ENCODE results near the gene IPCEF1. TPM values are rescaled to one million over a fixed set of nuclear protein-coding genes. Genes with fewer than 3 reads are reported as not detected.

Gene IPCEF1
- polyA plus RNA-seq, 2 of the 4 experiments (the other 2 are of a cell fraction): 0.01 TPM; not detected in 1

DNA sequence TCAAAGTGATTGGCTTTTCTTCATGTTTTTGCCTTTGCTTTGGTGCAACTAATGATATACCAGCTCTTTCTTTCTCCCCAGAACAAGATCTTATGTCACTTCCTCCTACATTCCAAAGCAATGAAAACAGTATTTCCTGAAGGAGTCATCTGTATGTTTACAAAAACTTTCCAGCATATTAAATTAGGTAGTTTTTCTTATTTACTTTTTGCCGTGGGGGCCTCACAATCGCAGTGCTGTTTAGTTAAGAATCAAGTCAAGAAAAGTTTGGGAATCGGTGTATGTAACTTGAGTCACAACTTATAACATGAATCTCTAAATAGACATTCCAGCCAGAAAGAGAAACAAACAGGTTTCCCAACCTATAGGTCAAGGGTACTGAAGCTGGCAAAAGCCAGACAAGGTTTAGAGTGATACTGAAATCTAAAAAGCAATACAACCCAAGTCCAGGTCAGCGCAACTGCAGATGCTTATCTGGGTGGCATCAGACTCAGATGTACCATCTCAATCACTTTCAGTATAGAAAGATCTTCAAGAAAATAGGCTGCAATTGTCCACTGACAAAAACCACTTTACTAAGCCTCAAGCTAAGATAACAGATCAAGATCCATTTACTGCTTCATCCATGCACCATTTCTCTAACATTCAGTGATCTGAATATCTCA is 63.6 kb downstream of the IPCEF1 start:
- Histone ChIP-seq H3K27ac (peak overlapping the region in 1 of 2 experiments; percentile 49; a peak in 1 of 6 replicates), H3K4me1 (peaks cover 10% of the 10 kb centered on the region; the same call in 2 of the 3 replicates), H3K4me2 (peak overlapping the region; percentile 54), H3K4me3 (no peak overlapping the region), H3K9me3 (no peaks in the 10 kb centered on the region)
- FAIRE-seq: no peak
- ChIA-PET POLR2A (no interaction called here), CTCF (no interaction called here)
- ATAC-seq: peak in 1 of 2 experiments; percentile 63; a peak in 3 of 6 replicates
- TF ChIP-seq HOXB13 (CRISPR knock-in tag; IDR thresholded peaks at IDR 0.05; ENCODE audit: low read depth): no peak
- TF ChIP-seq, protein P1, sequence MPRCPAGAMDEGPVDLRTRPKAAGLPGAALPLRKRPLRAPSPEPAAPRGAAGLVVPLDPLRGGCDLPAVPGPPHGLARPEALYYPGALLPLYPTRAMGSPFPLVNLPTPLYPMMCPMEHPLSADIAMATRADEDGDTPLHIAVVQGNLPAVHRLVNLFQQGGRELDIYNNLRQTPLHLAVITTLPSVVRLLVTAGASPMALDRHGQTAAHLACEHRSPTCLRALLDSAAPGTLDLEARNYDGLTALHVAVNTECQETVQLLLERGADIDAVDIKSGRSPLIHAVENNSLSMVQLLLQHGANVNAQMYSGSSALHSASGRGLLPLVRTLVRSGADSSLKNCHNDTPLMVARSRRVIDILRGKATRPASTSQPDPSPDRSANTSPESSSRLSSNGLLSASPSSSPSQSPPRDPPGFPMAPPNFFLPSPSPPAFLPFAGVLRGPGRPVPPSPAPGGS (IDR thresholded peaks at IDR 0.05): no peak
- no peak for TF ChIP-seq FOSL2 (IDR thresholded peaks at IDR 0.05)
- TF ChIP-seq FOSL2 (CRISPR knock-in tag; IDR thresholded peaks at IDR 0.05): peak; percentile 52
- peak; percentile 8 to 42 for DNase-seq (ENCODE audit: low read depth in 1 of 2, low spot score in 1 of 2)
- WGBS (ENCODE audit: missing lambda C conversion rate): 21% methylated on average over 4 of the region's 4 CpGs

DNA sequence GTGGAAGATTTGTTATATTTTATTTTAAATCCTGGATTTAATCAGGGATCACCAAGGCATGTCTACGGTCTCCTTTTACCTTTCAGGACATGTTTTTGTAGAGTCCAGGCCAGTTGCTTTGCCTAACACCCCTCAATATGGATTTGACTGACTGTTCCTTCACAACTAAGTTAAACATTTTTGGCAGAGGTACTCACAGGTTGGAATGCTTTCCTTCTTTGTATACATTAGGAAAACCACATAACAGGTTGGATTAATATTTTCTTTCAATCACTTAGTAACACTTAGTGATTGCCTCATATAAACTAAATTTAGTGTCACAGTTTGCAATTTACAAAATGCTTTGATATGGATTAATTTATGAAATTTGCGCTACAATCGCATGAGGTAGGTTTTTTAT is 64.5 kb downstream of the IPCEF1 start:
- Histone ChIP-seq H3K4me3 (no peak overlapping the region), H3K27ac (no peak overlapping the region), H3K4me1 (peaks cover 10% of the 10 kb centered on the region; the same call in 2 of the 3 replicates), H3K9me3 (no peaks in the 10 kb centered on the region), H3K4me2 (no peak overlapping the region; the same call in 1 of the 3 replicates)
- no peak for FAIRE-seq
- 68% methylated on average over 3 of the region's 3 CpGs for WGBS (ENCODE audit: missing lambda C conversion rate)
- no peak for ATAC-seq
- ChIA-PET POLR2A (no interaction called here), CTCF (interaction anchor here (0.7 kb wide), 1 partner anchor 138 kb away, joined by 4 read pairs; no protein-coding TSS in a partner anchor)
- no peak for DNase-seq (ENCODE audit: low read depth in 1 of 2, low spot score in 1 of 2)
- TF ChIP-seq, protein P2, sequence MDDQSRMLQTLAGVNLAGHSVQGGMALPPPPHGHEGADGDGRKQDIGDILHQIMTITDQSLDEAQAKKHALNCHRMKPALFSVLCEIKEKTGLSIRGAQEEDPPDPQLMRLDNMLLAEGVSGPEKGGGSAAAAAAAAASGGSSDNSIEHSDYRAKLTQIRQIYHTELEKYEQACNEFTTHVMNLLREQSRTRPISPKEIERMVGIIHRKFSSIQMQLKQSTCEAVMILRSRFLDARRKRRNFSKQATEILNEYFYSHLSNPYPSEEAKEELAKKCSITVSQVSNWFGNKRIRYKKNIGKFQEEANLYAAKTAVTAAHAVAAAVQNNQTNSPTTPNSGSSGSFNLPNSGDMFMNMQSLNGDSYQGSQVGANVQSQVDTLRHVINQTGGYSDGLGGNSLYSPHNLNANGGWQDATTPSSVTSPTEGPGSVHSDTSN (IDR thresholded peaks at IDR 0.05): no peak
- TF ChIP-seq, protein P3, sequence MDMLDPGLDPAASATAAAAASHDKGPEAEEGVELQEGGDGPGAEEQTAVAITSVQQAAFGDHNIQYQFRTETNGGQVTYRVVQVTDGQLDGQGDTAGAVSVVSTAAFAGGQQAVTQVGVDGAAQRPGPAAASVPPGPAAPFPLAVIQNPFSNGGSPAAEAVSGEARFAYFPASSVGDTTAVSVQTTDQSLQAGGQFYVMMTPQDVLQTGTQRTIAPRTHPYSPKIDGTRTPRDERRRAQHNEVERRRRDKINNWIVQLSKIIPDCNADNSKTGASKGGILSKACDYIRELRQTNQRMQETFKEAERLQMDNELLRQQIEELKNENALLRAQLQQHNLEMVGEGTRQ (IDR thresholded peaks at IDR 0.05): no peak
- TF ChIP-seq, protein P4, sequence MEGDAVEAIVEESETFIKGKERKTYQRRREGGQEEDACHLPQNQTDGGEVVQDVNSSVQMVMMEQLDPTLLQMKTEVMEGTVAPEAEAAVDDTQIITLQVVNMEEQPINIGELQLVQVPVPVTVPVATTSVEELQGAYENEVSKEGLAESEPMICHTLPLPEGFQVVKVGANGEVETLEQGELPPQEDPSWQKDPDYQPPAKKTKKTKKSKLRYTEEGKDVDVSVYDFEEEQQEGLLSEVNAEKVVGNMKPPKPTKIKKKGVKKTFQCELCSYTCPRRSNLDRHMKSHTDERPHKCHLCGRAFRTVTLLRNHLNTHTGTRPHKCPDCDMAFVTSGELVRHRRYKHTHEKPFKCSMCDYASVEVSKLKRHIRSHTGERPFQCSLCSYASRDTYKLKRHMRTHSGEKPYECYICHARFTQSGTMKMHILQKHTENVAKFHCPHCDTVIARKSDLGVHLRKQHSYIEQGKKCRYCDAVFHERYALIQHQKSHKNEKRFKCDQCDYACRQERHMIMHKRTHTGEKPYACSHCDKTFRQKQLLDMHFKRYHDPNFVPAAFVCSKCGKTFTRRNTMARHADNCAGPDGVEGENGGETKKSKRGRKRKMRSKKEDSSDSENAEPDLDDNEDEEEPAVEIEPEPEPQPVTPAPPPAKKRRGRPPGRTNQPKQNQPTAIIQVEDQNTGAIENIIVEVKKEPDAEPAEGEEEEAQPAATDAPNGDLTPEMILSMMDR (IDR thresholded peaks at IDR 0.05): no peak
- TF ChIP-seq EHMT2 (IDR thresholded peaks at IDR 0.05; ENCODE audit: low read depth): no peak
- TF ChIP-seq HOXA7 (CRISPR knock-in tag; IDR thresholded peaks at IDR 0.05): no peak
- TF ChIP-seq, protein P5, sequence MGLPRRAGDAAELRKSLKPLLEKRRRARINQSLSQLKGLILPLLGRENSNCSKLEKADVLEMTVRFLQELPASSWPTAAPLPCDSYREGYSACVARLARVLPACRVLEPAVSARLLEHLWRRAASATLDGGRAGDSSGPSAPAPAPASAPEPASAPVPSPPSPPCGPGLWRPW (IDR thresholded peaks at IDR 0.05): no peak
- TF ChIP-seq CEBPB (IDR thresholded peaks at IDR 0.05): no peak
- no peak for TF ChIP-seq HEYL (CRISPR knock-in tag; IDR thresholded peaks at IDR 0.05)
- TF ChIP-seq RCOR1 (IDR thresholded peaks at IDR 0.05; ENCODE audit: low read depth, low read length): no peak
- TF ChIP-seq POLR2A (IDR thresholded peaks at IDR 0.05; ENCODE audit: low read length): no peak

DNA sequence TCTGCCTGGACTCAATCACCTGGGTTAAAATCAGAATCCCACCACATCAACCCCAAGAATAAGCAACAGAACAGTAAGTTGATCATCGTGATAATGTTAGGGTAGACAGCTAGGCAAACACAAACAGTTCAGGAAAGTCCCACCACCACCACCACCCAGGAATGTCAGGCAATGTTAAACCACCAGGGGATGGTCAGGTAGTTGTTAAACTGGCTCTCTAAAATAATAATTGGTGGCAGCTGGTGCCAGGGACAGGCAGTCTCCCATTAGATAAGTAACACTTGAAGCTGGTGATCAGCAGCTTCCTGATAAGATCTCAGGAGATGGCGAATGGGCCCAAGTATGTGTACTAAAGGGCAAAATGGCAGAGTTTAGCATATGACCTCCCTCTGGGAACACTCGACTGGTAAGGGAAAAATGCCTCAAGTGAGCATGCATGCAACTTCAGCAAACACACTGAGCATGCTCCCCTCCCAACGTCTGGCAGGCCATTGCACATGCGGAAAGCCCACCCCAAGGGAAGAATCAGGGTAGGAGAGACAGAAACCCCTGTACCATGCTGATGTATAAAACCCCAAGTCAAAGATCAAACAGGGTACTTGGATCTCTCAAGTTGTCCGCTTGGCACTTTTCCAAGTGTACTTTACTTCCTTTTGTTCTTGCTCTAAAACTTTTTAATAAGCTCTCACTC is 66.6 kb downstream of the IPCEF1 start:
- DNase-seq (ENCODE audit: low read depth in 1 of 2, low spot score in 1 of 2) (no peak), ATAC-seq (no peak), FAIRE-seq (no peak)
- H3K9me3 ChIP-seq: no peaks in the 10 kb centered on the region
- H3K4me1 ChIP-seq: peaks cover 10% of the 10 kb centered on the region; the same call in 2 of the 3 replicates
- ChIA-PET CTCF (no interaction called here), POLR2A (interaction anchor here (0.7 kb wide), 1 partner anchor 103 kb away, joined by 4 read pairs; no protein-coding TSS in a partner anchor)
- no peak overlapping the region for H3K4me3 ChIP-seq
- no peak overlapping the region for H3K4me2 ChIP-seq
- H3K27ac ChIP-seq: no peak overlapping the region
- WGBS (ENCODE audit: missing lambda C conversion rate): 59% methylated on average over 6 of the region's 6 CpGs
- TF ChIP-seq, protein P3 (IDR thresholded peaks at IDR 0.05): no peak
- TF ChIP-seq, protein P5 (IDR thresholded peaks at IDR 0.05): no peak
- TF ChIP-seq EP300 (IDR thresholded peaks at IDR 0.05) (no peak), CHD4 (IDR thresholded peaks at IDR 0.05; ENCODE audit: borderline replicate concordance) (no peak)
